Tibial nerve (tissue), 4 donors: ENCODE measurements around the gene RETREG2.
A peak's percentile ranks its signal among the peaks of the same experiment; 100 is the strongest.

Source experiments
- CTCF ChIP-seq, 5 experiments: fragments of 200-600 bp in 3 of 5; fragments of 450-650 bp in 2 of 5; sonication (generic) in 3 of 5; IDR thresholded peaks; one replicate each; pipeline ENCODE4 v1.5.1; 2016 to 2019; ENCODE audit warnings: antibody characterized with exemption in 5 of 5, mild to moderate bottlenecking in 3 of 5, moderate library complexity in 2 of 5
- EP300 ChIP-seq, 2 donors: sonication (generic); formaldehyde crosslinking; IDR thresholded peaks; one replicate each; pipeline ENCODE4 v1.6.1; 2017; ENCODE audit warnings: antibody characterized with exemption in 2 of 2, mild to moderate bottlenecking in 1 of 2

GRCh38 chr2:219176818-219177551 lies 1.1 kb upstream of the RETREG2 start, which contains the start of gene CNPPD1:
- TF ChIP-seq CTCF (IDR thresholded peaks at IDR 0.05): peak in 1 of 5 experiments; percentile 56
- peak; percentile 78 to 100 for TF ChIP-seq EP300 (IDR thresholded peaks at IDR 0.05)
